OCI-LY7 (cell line): ENCODE results near the gene RBM47. TPM values are rescaled to one million over a fixed set of nuclear protein-coding genes. Genes with fewer than 3 reads are reported as not detected.
"Not testable (repeated sequence)": the region's sequence is repeated elsewhere in the genome, so short reads cannot be mapped to it uniquely, and the experiment has no call there.

Experiments
- BruUV-seq: library from RNA; stranded (reverse); fragments of 400-500 nt; replicated peaks from 2 replicates; lab custom pipeline; 2021; lab: Mats Ljungman, UMichigan
- CTCF ChIA-PET: fragments of 300-600 bp; sonication (Branson Sonifier 250); formaldehyde crosslinking; loops from one replicate; lab custom pipeline; 2022; ENCODE audit warnings: antibody characterized with exemption; ENCODE audit not compliant: unreplicated experiment; lab: Charles Lee
- POLR2A ChIA-PET: fragments of 300-600 bp; sonication (Branson Sonifier 250); formaldehyde crosslinking; loops from one replicate; lab custom pipeline; 2022; ENCODE audit warnings: antibody characterized with exemption; lab: Charles Lee
- DNase-seq: peaks from one replicate; pipeline ENCODE4 v3.0.0-alpha.2; 2015; ENCODE audit warnings: low spot score
- H2AFZ ChIP-seq: fragments of 200-600 bp; sonication (generic), shearing (Covaris generic); 2 replicates; pipeline ENCODE4 v1.6.1; 2014; ENCODE audit warnings: mild to moderate bottlenecking, antibody characterized with exemption, low read length, moderate library complexity
- H3K27ac ChIP-seq: fragments of 200-600 bp; sonication (generic); 2 replicates; pipeline ENCODE4 v1.5.1; 2014; ENCODE audit warnings: mixed run types, low read depth, mild to moderate bottlenecking, moderate library complexity, low read length, inconsistent platforms; ENCODE audit not compliant: poor library complexity, severe bottlenecking
- H3K36me3 ChIP-seq: fragments of 200-600 bp; sonication (generic); 2 replicates; pipeline ENCODE4 v1.6.1; 2014; ENCODE audit warnings: mild to moderate bottlenecking, antibody characterized with exemption, low read length, moderate library complexity, mixed read lengths; ENCODE audit not compliant: insufficient read depth
- H3K4me1 ChIP-seq: fragments of 200-600 bp; sonication (generic); 2 replicates; pipeline ENCODE4 v1.5.1; 2014; ENCODE audit warnings: mild to moderate bottlenecking, low read length; ENCODE audit not compliant: insufficient read depth, poor library complexity, severe bottlenecking
- H3K4me2 ChIP-seq: fragments of 200-600 bp; sonication (generic); 2 replicates; pipeline ENCODE4 v1.6.1; 2014; ENCODE audit warnings: mild to moderate bottlenecking, low read length
- H3K4me3 ChIP-seq: fragments of 200-600 bp; sonication (generic); 2 replicates; pipeline ENCODE4 v1.5.1; 2014; ENCODE audit warnings: mild to moderate bottlenecking, low read depth, low read length; ENCODE audit not compliant: poor library complexity, severe bottlenecking
- H3K79me2 ChIP-seq: fragments of 200-600 bp; sonication (generic); 2 replicates; pipeline ENCODE4 v1.6.1; 2016; ENCODE audit warnings: low read depth, mild to moderate bottlenecking, low read length, moderate library complexity, mixed read lengths; ENCODE audit not compliant: insufficient read depth
- H3K9me2 ChIP-seq: fragments of 200-600 bp; sonication (generic); 2 replicates; pipeline ENCODE4 v1.6.1; 2016; ENCODE audit warnings: mild to moderate bottlenecking, low read length, mixed read lengths; ENCODE audit not compliant: insufficient read depth
- H3K9me3 ChIP-seq: fragments of 200-600 bp; sonication (generic); 2 replicates; pipeline ENCODE4 v1.6.1; 2014; ENCODE audit warnings: mild to moderate bottlenecking, mixed run types, low read length, mixed read lengths
- H4K20me1 ChIP-seq: fragments of 200-600 bp; sonication (generic); 2 replicates; pipeline ENCODE4 v1.6.1; 2014; ENCODE audit warnings: mild to moderate bottlenecking, antibody characterized with exemption, low read length, moderate library complexity, mixed read lengths; ENCODE audit not compliant: insufficient read depth
- EZH2phosphoT487 ChIP-seq: fragments of 200-600 bp; sonication (generic); IDR thresholded peaks from 2 replicates; pipeline ENCODE4 v1.6.1; 2018; ENCODE audit warnings: low read depth, borderline replicate concordance, mild to moderate bottlenecking, mixed run types, antibody characterized with exemption, low read length, moderate library complexity, mixed read lengths
- intact Hi-C: fragments of 100-400 bp; cut with micrococcal nuclease; formaldehyde crosslinking; loops from one replicate; pipeline ENCODE4 v1.10.0; 2022; ENCODE audit not compliant: unreplicated experiment
- total RNA-seq, 2 experiments: library from RNA; depleted of rRNA in 1 of 2; stranded (reverse); fragments of >200 nt in 1 of 2; shearing (Covaris generic) in 1 of 2; gene quantifications; 2 replicates each; pipeline ENCODE4 v1.2.3, GENCODE V29; 2014 to 2022
- TF ChIP-seq, protein P1 (sequence below): fragments of 200-600 bp; sonication (generic); conservative IDR thresholded peaks from 2 replicates; pipeline ENCODE4 v1.5.1; 2014; ENCODE audit warnings: mild to moderate bottlenecking, antibody characterized with exemption, low read length, moderate library complexity, mixed read lengths

RBM47 gene
- total RNA-seq, 2 experiments from 2014 or later: 5.3 to 14.2 TPM

DNA sequence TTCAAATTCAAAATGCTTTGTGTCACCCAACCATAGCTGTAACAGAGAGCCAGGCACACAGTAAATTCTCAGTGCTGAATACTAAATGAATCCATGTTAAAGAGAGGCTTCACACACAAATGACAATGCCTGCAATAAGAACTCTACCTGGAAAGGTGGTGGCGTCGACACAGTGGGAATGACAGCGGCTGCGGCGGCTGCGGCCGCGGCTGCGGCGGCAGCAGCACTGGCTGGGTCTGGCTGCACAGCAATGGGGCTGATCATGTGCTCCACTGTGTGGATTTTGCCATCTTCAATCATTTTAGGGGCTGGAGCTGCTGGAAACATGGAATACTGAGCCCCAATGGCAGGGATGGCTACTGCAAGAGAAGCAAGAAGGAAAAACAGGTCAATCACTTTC, 197.2 kb downstream of the RBM47 start:
- CTCF ChIA-PET: no interaction called here
- DNase-seq: no peak
- Histone ChIP-seq H3K9me3 (no peaks in the 10 kb centered on the region), H3K79me2 (no peaks in the 10 kb centered on the region), H3K36me3 (no peaks in the 10 kb centered on the region), H3K4me2 (no peak overlapping the region), H2AFZ (no peak overlapping the region), H4K20me1 (no peaks in the 10 kb centered on the region), H3K4me1 (no peaks in the 10 kb centered on the region), H3K9me2 (no peaks in the 10 kb centered on the region), H3K27ac (no peak overlapping the region), H3K4me3 (no peak overlapping the region)
- POLR2A ChIA-PET: interaction anchor here (0.9 kb wide), 2 partner anchors 26 to 86 kb away, joined by 3 read pairs; no protein-coding TSS in a partner anchor
- BruUV-seq: no TSS peak
- TF ChIP-seq EZH2phosphoT487: no peak
- TF ChIP-seq, protein P1, sequence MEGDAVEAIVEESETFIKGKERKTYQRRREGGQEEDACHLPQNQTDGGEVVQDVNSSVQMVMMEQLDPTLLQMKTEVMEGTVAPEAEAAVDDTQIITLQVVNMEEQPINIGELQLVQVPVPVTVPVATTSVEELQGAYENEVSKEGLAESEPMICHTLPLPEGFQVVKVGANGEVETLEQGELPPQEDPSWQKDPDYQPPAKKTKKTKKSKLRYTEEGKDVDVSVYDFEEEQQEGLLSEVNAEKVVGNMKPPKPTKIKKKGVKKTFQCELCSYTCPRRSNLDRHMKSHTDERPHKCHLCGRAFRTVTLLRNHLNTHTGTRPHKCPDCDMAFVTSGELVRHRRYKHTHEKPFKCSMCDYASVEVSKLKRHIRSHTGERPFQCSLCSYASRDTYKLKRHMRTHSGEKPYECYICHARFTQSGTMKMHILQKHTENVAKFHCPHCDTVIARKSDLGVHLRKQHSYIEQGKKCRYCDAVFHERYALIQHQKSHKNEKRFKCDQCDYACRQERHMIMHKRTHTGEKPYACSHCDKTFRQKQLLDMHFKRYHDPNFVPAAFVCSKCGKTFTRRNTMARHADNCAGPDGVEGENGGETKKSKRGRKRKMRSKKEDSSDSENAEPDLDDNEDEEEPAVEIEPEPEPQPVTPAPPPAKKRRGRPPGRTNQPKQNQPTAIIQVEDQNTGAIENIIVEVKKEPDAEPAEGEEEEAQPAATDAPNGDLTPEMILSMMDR: no peak
- intact Hi-C loops: no loop called here

DNA sequence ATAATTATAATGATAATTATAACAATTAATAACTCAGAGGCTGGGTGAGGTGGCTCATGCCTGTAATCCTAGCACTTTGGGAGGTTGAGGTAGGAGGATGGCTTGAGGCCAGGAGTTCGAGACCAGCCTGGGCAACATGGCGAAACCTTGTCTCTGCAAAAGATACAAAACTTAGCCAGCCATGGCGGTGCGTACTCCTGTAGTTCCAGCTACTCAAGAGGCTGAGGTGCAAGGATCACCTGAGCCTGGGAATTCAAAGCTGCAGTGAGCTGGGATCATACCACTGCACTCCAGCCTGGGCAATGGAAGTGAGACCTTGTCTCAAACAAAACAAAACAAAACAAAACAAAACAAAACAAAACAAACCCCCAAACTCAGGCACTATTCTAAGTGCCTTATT, 201.8 kb downstream of the RBM47 start:
- H3K36me3 ChIP-seq, POLR2A ChIA-PET, H3K9me2 ChIP-seq, H3K9me3 ChIP-seq, DNase-seq, H4K20me1 ChIP-seq, H3K4me1 ChIP-seq, H3K79me2 ChIP-seq, H3K4me2 ChIP-seq, H2AFZ ChIP-seq, BruUV-seq, intact Hi-C loops, CTCF ChIA-PET, H3K27ac ChIP-seq, H3K4me3 ChIP-seq: not testable (repeated sequence)

DNA sequence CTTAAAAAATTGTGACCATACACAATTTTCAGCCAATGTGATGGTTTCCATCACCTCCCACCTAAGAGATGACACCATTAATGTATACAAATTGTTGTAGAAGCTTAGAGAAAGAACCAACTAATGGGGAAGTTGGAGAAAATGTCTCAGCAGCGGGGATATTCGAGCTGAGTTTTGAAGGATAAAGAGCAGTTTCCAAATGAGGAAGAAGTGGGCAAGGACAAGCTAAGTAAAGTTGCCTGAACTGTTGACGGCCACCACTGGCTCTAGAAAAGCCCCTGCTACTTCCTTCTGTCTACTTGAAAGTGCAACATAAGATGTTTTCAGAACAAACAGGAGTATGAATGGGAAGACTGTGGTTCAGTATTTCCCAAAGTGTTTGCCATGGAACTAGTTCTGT, 202.5 kb downstream of the RBM47 start:
- intact Hi-C loops: no loop called here
- ChIA-PET POLR2A (interaction anchor here (0.9 kb wide), 1 partner anchor 307 kb away, joined by 3 read pairs; no protein-coding TSS in a partner anchor), CTCF (no interaction called here)
- Histone ChIP-seq H3K9me3 (no peaks in the 10 kb centered on the region), H3K4me3 (no peak overlapping the region), H3K4me1 (no peaks in the 10 kb centered on the region), H3K79me2 (no peaks in the 10 kb centered on the region), H3K4me2 (no peak overlapping the region), H3K36me3 (no peaks in the 10 kb centered on the region), H2AFZ (no peak overlapping the region), H3K9me2 (no peaks in the 10 kb centered on the region), H4K20me1 (no peaks in the 10 kb centered on the region), H3K27ac (no peak overlapping the region)
- no peak for DNase-seq
- TF ChIP-seq, protein P1: no peak
- no peak for TF ChIP-seq EZH2phosphoT487
- BruUV-seq: no TSS peak
